HEK293 (cell line): ENCODE measurements around the gene PRDX3.

Experiments
- CTCF ChIA-PET: fragments of 350-600 bp; formaldehyde crosslinking; extraction: SDS; loops from one replicate; lab custom pipeline; 2021; ENCODE audit warnings: antibody characterized with exemption; lab: Yijun Ruan, JAX
- POLR2A ChIA-PET: fragments of 300-600 bp; formaldehyde crosslinking; extraction: SDS; loops from one replicate; lab custom pipeline; 2020; ENCODE audit warnings: antibody characterized with exemption, inconsistent platforms; lab: Yijun Ruan, JAX
- H3K27ac ChIP-seq: fragments of 200-500 bp; sonication (Bioruptor generic); 2 replicates; pipeline ENCODE4 v1.5.1; 2014; ENCODE audit warnings: low read depth, low read length, control low read depth, inconsistent platforms; ENCODE audit errors: extremely low read depth
- H3K36me3 ChIP-seq, 2 experiments: fragments of 200-500 bp in 1 of 2; sonication (Bioruptor generic) in 1 of 2; 1 replicate in 1 of 2; 2 replicates in 1 of 2; pipeline ENCODE4 v1.5.1; 2014 to 2017; ENCODE audit warnings: inconsistent platforms in 2 of 2, low read length in 2 of 2; ENCODE audit not compliant: control insufficient read depth in 2 of 2, insufficient read depth in 1 of 2
- H3K4me1 ChIP-seq: fragments of 200-500 bp; sonication (Bioruptor generic); 2 replicates; pipeline ENCODE4 v1.5.1; 2014; ENCODE audit warnings: mild to moderate bottlenecking, low read length, inconsistent platforms; ENCODE audit not compliant: control insufficient read depth, insufficient read depth
- H3K4me3 ChIP-seq: 2 replicates; pipeline ENCODE4 v1.5.1; 2011; ENCODE audit warnings: low read depth, mild to moderate bottlenecking, control low read depth, low read length, moderate library complexity
- H3K9me3 ChIP-seq: fragments of 200-500 bp; sonication (Bioruptor generic); 2 replicates; pipeline ENCODE4 v1.5.1; 2014; ENCODE audit warnings: low read depth, low read length, inconsistent platforms; ENCODE audit not compliant: control insufficient read depth, insufficient read depth
- HOXA7 ChIP-seq: sonication (generic); formaldehyde crosslinking; IDR thresholded peaks from 2 replicates; pipeline ENCODE4 v1.8.1; 2022; ENCODE audit warnings: missing genetic modification reagents, borderline replicate concordance
- IKZF3 ChIP-seq: fragments of 450-650 bp; IDR thresholded peaks from 2 replicates; pipeline ENCODE4 v1.5.0; 2018; ENCODE audit warnings: missing biosample characterization, mild to moderate bottlenecking, missing genetic modification characterization, moderate library complexity
- MYNN ChIP-seq: fragments of 450-650 bp; formaldehyde crosslinking; IDR thresholded peaks from 2 replicates; pipeline ENCODE4 v1.5.1; 2016; ENCODE audit warnings: missing biosample characterization, missing genetic modification characterization, borderline replicate concordance
- ZBTB44 ChIP-seq: fragments of 450-650 bp; IDR thresholded peaks from 2 replicates; pipeline ENCODE4 v1.5.1; 2018; ENCODE audit warnings: missing biosample characterization, mild to moderate bottlenecking, missing genetic modification characterization
- ZFP37 ChIP-seq: fragments of 450-650 bp; formaldehyde crosslinking; IDR thresholded peaks from 2 replicates; pipeline ENCODE4 v1.5.1; 2016; ENCODE audit warnings: missing biosample characterization, missing genetic modification characterization
- ZNF169 ChIP-seq: fragments of 450-650 bp; formaldehyde crosslinking; IDR thresholded peaks from 2 replicates; pipeline ENCODE4 v1.5.1; 2016; ENCODE audit warnings: missing biosample characterization, missing genetic modification characterization
- ZNF184 ChIP-seq: fragments of 450-650 bp; IDR thresholded peaks from 2 replicates; pipeline ENCODE4 v1.5.1; 2018; ENCODE audit warnings: missing biosample characterization, mild to moderate bottlenecking, missing genetic modification characterization
- ZNF23 ChIP-seq: fragments of 450-650 bp; formaldehyde crosslinking; IDR thresholded peaks from 2 replicates; pipeline ENCODE4 v1.5.1; 2016; ENCODE audit warnings: missing biosample characterization, missing genetic modification characterization, borderline replicate concordance
- ZNF266 ChIP-seq: fragments of 450-650 bp; formaldehyde crosslinking; IDR thresholded peaks from 2 replicates; pipeline ENCODE4 v1.5.1; 2016; ENCODE audit warnings: missing biosample characterization, missing genetic modification characterization, low read depth
- ZNF302 ChIP-seq: fragments of 450-650 bp; formaldehyde crosslinking; IDR thresholded peaks from 2 replicates; pipeline ENCODE4 v1.5.1; 2016; ENCODE audit warnings: missing biosample characterization, missing genetic modification characterization, low read depth
- ZNF324 ChIP-seq: fragments of 450-650 bp; formaldehyde crosslinking; IDR thresholded peaks from 2 replicates; pipeline ENCODE4 v1.5.1; 2016; ENCODE audit warnings: missing biosample characterization, missing genetic modification characterization
- ZNF335 ChIP-seq: fragments of 450-650 bp; formaldehyde crosslinking; conservative IDR thresholded peaks from 2 replicates; pipeline ENCODE4 v1.5.1; 2016; ENCODE audit warnings: missing biosample characterization, missing genetic modification characterization
- ZNF354C ChIP-seq: fragments of 450-650 bp; formaldehyde crosslinking; IDR thresholded peaks from 2 replicates; pipeline ENCODE4 v1.5.1; 2016; ENCODE audit warnings: missing biosample characterization, missing genetic modification characterization, low read depth, borderline replicate concordance
- ZNF513 ChIP-seq: fragments of 450-650 bp; IDR thresholded peaks from 2 replicates; pipeline ENCODE4 v1.5.1; 2018; ENCODE audit warnings: missing biosample characterization, missing genetic modification characterization
- ZNF549 ChIP-seq: fragments of 450-650 bp; IDR thresholded peaks from 2 replicates; pipeline ENCODE4 v1.5.1; 2018; ENCODE audit warnings: missing biosample characterization, missing genetic modification characterization, mild to moderate bottlenecking, inconsistent platforms, moderate library complexity
- ZNF558 ChIP-seq: fragments of 450-650 bp; formaldehyde crosslinking; IDR thresholded peaks from 2 replicates; pipeline ENCODE4 v1.5.1; 2016; ENCODE audit warnings: missing biosample characterization, missing genetic modification characterization
- ZNF585B ChIP-seq: fragments of 450-650 bp; formaldehyde crosslinking; IDR thresholded peaks from 2 replicates; pipeline ENCODE4 v1.5.1; 2016; ENCODE audit warnings: missing biosample characterization, missing genetic modification characterization
- ZNF596 ChIP-seq: fragments of 450-650 bp; IDR thresholded peaks from 2 replicates; pipeline ENCODE4 v1.5.0; 2018; ENCODE audit warnings: missing biosample characterization, mild to moderate bottlenecking, missing genetic modification characterization, moderate library complexity
- ZNF600 ChIP-seq: fragments of 450-650 bp; formaldehyde crosslinking; IDR thresholded peaks from 2 replicates; pipeline ENCODE4 v1.5.1; 2016; ENCODE audit warnings: missing biosample characterization, missing genetic modification characterization
- ZNF626 ChIP-seq: fragments of 450-650 bp; sonication (Bioruptor Pico); formaldehyde crosslinking; IDR thresholded peaks from 2 replicates; pipeline ENCODE4 v1.5.1; 2018; ENCODE audit warnings: missing biosample characterization, missing genetic modification characterization, inconsistent platforms
- ZNF664 ChIP-seq: fragments of 450-650 bp; formaldehyde crosslinking; IDR thresholded peaks from 2 replicates; pipeline ENCODE4 v1.5.1; 2016; ENCODE audit warnings: missing biosample characterization, missing genetic modification characterization
- ZNF677 ChIP-seq: fragments of 450-650 bp; IDR thresholded peaks from 2 replicates; pipeline ENCODE4 v1.5.0; 2018; ENCODE audit warnings: missing biosample characterization, mild to moderate bottlenecking, missing genetic modification characterization, moderate library complexity
- ZSCAN30 ChIP-seq: fragments of 450-650 bp; IDR thresholded peaks from 2 replicates; pipeline ENCODE4 v1.5.1; 2018; ENCODE audit warnings: missing biosample characterization, mild to moderate bottlenecking, missing genetic modification characterization, moderate library complexity
- TF ChIP-seq, protein P1 (sequence below): fragments of 450-650 bp; formaldehyde crosslinking; IDR thresholded peaks from 2 replicates; pipeline ENCODE4 v1.5.1; 2016; ENCODE audit warnings: missing biosample characterization, missing genetic modification characterization

The PRDX3 gene

GRCh38 chr10:119206603-119207365, 28.2 kb upstream of the PRDX3 start:
- no peaks in the 10 kb centered on the region for H3K9me3 ChIP-seq
- no peaks in the 10 kb centered on the region for H3K36me3 ChIP-seq
- peak overlapping the region; percentile 90 for H3K27ac ChIP-seq
- ChIA-PET POLR2A (interaction anchor here (0.5 to 1.5 kb wide), 16 partner anchors 17 to 519 kb away, joined by 3 to 7 read pairs (median 4); partner anchors contain the start of genes BAG3, INPP5F and RGS10), CTCF (interaction anchor here (0.6 to 6.0 kb wide), 40 partner anchors 8 to 394 kb away, joined by 3 to 45 read pairs (median 4); no protein-coding TSS in a partner anchor)
- H3K4me1 ChIP-seq: peaks cover 26% of the 10 kb centered on the region
- H3K4me3 ChIP-seq: peak overlapping the region; percentile 73
- TF ChIP-seq ZNF677 (tag by site-specific recombination) (0 out of 2 replicates have a peak, but pooled peaks have one; percentile 45), ZNF626 (tag by site-specific recombination) (0 out of 2 replicates have a peak, but pooled peaks have one; percentile 25), ZNF324 (tag by site-specific recombination) (no peak), IKZF3 (0 out of 2 replicates have a peak, but pooled peaks have one; percentile 20), ZNF335 (tag by site-specific recombination) (peak; percentile 29), ZSCAN30 (tag by site-specific recombination) (0 out of 2 replicates have a peak, but pooled peaks have one; percentile 10), ZNF558 (tag by site-specific recombination) (no peak), ZNF585B (tag by site-specific recombination) (no peak), MYNN (tag by site-specific recombination) (no peak), ZNF549 (tag by site-specific recombination) (no peak), ZNF596 (tag by site-specific recombination) (0 out of 2 replicates have a peak, but pooled peaks have one; percentile 9), ZBTB44 (tag by site-specific recombination) (0 out of 2 replicates have a peak, but pooled peaks have one; percentile 35), ZNF354C (no peak), HOXA7 (no peak), ZNF664 (tag by site-specific recombination) (no peak), ZNF600 (0 out of 2 replicates have a peak, but pooled peaks have one; percentile 12)
- TF ChIP-seq, protein P1, sequence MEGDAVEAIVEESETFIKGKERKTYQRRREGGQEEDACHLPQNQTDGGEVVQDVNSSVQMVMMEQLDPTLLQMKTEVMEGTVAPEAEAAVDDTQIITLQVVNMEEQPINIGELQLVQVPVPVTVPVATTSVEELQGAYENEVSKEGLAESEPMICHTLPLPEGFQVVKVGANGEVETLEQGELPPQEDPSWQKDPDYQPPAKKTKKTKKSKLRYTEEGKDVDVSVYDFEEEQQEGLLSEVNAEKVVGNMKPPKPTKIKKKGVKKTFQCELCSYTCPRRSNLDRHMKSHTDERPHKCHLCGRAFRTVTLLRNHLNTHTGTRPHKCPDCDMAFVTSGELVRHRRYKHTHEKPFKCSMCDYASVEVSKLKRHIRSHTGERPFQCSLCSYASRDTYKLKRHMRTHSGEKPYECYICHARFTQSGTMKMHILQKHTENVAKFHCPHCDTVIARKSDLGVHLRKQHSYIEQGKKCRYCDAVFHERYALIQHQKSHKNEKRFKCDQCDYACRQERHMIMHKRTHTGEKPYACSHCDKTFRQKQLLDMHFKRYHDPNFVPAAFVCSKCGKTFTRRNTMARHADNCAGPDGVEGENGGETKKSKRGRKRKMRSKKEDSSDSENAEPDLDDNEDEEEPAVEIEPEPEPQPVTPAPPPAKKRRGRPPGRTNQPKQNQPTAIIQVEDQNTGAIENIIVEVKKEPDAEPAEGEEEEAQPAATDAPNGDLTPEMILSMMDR (tag by site-specific recombination): peak; percentile 26; the same call in 1 of the 2 replicates

DNA sequence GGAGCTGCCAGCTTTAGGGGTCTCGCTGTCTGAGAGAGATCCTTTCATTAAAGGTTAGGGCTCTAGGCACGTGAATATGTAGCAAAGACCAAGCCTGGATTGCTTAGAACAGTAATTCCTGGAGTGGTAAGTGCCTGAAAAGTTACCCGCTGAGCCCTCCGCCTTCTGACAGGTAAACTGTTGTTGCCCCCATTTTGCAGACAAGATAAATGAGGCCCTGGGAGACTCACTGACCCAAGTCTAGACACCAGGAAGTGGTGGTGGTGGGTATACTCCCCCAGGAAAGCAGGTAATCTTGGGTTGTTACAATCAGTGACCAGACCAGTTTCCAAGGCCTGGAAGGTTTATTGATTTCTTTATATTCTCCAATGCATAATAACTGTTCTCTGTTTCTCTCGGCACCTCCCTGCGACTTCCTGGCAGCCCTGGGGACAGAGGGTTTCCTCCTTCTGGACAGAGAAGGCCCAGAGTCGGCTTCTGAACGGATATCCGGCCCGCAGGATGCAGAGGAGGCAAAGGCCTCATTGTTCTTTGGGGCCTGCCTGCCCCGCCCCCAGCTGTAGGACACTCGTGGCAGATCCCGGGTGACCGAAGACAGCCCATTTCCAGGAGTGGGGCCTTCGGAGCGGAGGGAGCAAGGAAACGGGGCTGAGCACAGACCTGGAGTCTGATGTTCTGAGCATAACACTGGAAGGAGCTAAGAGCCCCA, 27.4 kb upstream of the PRDX3 start:
- Histone ChIP-seq H3K9me3 (no peaks in the 10 kb centered on the region), H3K27ac (no peak overlapping the region), H3K4me1 (peaks cover 19% of the 10 kb centered on the region), H3K4me3 (no peak overlapping the region), H3K36me3 (no peaks in the 10 kb centered on the region)
- ChIA-PET POLR2A (interaction anchor here (1.2 kb wide), 1 partner anchor 76 kb away, joined by 4 read pairs; no protein-coding TSS in a partner anchor), CTCF (interaction anchor here (0.6 to 6.0 kb wide), 30 partner anchors 7 to 395 kb away, joined by 3 to 45 read pairs (median 4); no protein-coding TSS in a partner anchor)
- TF ChIP-seq ZFP37 (tag by site-specific recombination) (no peak), ZNF266 (tag by site-specific recombination) (no peak), ZNF335 (tag by site-specific recombination) (peak; percentile 83), ZNF169 (tag by site-specific recombination) (no peak), ZNF184 (tag by site-specific recombination) (no peak), ZNF23 (tag by site-specific recombination) (no peak), ZNF513 (tag by site-specific recombination) (no peak), ZNF302 (tag by site-specific recombination) (no peak)
- TF ChIP-seq, protein P1 (tag by site-specific recombination): no peak
